ENCODE measurements around the gene MUSK. TPM values are rescaled to one million over a fixed set of nuclear protein-coding genes. Genes with fewer than 3 reads are reported as not detected.

The MUSK gene
- total RNA-seq, 1 donor from 2014 or later = not detected

DNA sequence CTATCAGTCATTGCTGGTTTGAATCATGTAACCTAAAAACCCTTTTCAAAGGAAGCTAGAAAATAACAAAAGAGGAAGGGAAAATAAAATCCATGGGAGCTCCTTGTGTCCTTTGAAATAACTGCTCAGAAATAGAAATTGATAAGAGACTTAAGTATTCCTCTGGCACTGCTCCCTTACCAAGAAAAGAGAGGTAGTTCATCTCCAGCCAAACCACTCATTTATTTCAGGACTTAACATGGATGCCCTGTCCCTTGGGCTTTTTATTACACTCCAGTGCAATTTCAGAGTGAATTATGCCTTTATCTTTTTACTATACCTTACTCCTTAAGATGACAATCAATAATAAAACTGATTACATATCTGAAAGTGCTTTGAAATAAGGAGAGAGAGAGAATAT lies 61.0 kb downstream of the MUSK start:
- Histone ChIP-seq H3K36me3 (no peaks in the 10 kb centered on the region), H3K9me3 (no peaks in the 10 kb centered on the region), H3K4me1 (no peaks in the 10 kb centered on the region), H3K27me3 (no peaks in the 10 kb centered on the region), H3K27ac (no peak overlapping the region), H3K4me3 (no peak overlapping the region)
- TF ChIP-seq POLR2AphosphoS5 (IDR thresholded peaks at IDR 0.05; ENCODE audit: insufficient read depth in 1 of 2, low read depth in 1 of 2) = no peak
- TF ChIP-seq, protein P1, sequence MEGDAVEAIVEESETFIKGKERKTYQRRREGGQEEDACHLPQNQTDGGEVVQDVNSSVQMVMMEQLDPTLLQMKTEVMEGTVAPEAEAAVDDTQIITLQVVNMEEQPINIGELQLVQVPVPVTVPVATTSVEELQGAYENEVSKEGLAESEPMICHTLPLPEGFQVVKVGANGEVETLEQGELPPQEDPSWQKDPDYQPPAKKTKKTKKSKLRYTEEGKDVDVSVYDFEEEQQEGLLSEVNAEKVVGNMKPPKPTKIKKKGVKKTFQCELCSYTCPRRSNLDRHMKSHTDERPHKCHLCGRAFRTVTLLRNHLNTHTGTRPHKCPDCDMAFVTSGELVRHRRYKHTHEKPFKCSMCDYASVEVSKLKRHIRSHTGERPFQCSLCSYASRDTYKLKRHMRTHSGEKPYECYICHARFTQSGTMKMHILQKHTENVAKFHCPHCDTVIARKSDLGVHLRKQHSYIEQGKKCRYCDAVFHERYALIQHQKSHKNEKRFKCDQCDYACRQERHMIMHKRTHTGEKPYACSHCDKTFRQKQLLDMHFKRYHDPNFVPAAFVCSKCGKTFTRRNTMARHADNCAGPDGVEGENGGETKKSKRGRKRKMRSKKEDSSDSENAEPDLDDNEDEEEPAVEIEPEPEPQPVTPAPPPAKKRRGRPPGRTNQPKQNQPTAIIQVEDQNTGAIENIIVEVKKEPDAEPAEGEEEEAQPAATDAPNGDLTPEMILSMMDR (IDR thresholded peaks at IDR 0.05) = no peak
- TF ChIP-seq POLR2A (IDR thresholded peaks at IDR 0.05) = no peak
- no peak for DNase-seq (ENCODE audit: extremely low spot score in 2 of 2)
- intact Hi-C loops (cut with DNase I) = no loop called here

DNA sequence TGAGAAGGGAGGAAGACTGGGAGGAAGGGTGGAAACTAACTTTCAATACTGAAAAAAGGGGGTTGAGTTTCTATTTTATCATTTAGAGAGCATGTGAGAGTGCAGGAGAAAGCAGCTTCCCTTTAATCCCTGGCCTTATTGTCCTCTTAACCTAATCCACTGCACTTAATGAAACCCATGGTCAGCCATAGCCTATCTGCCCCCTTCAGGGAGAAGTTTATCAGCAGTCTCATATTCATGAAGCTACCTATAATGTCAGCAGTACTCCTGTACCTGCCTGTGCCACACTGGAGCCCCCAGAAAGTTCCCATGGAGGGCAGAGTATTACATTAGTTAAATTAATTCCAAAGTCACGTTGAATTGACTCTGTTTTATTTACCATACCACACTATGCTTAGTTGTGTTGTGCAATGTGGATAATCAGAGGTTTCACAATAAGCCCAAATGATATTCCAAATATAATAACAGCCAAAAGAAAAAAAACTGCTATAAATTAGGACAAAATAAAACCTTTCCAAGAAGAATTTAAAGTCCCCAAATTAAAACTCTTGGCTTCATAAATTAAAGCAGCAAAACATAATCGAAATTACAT lies 62.9 kb downstream of the MUSK start:
- no peak for DNase-seq (ENCODE audit: extremely low spot score in 2 of 2)
- Histone ChIP-seq H3K9me3 (no peaks in the 10 kb centered on the region), H3K4me3 (no peak overlapping the region), H3K27me3 (no peaks in the 10 kb centered on the region), H3K4me1 (no peaks in the 10 kb centered on the region), H3K36me3 (no peaks in the 10 kb centered on the region), H3K27ac (peak overlapping the region; percentile 42)
- intact Hi-C loops (cut with DNase I) = no loop called here
- no peak for TF ChIP-seq POLR2A (IDR thresholded peaks at IDR 0.05)
- TF ChIP-seq POLR2AphosphoS5 (IDR thresholded peaks at IDR 0.05; ENCODE audit: insufficient read depth in 1 of 2, low read depth in 1 of 2) = peak in 1 of 2 donors; percentile 9

DNA sequence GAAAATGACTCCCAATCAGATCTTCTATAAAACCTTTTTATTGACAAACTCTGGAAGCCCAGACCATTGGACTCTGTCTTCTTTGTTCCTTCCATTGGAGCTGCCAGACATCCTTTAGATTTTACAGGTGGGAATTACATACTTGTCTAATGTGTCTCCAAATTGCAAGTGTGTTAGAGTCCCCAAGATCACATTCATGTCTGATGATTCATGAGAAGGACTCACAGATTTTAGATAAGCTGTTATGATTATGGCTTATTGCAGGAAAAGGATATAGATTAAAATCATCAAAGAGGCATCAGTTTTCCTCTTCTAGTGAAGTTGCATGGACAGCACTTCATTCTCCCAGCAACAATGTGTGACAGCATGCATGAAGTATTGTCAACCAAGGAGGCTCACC lies 70.4 kb downstream of the MUSK start:
- Histone ChIP-seq H3K27ac (no peak overlapping the region), H3K27me3 (no peaks in the 10 kb centered on the region), H3K9me3 (no peaks in the 10 kb centered on the region), H3K4me1 (peaks cover 15% of the 10 kb centered on the region), H3K4me3 (no peak overlapping the region), H3K36me3 (no peaks in the 10 kb centered on the region)
- TF ChIP-seq, protein P1 (IDR thresholded peaks at IDR 0.05) = no peak
- TF ChIP-seq POLR2A (IDR thresholded peaks at IDR 0.05) (no peak), POLR2AphosphoS5 (IDR thresholded peaks at IDR 0.05; ENCODE audit: insufficient read depth in 1 of 2, low read depth in 1 of 2) (no peak)
- intact Hi-C loops (cut with DNase I) = no loop called here
- DNase-seq (ENCODE audit: extremely low spot score in 2 of 2) = no peak

DNA sequence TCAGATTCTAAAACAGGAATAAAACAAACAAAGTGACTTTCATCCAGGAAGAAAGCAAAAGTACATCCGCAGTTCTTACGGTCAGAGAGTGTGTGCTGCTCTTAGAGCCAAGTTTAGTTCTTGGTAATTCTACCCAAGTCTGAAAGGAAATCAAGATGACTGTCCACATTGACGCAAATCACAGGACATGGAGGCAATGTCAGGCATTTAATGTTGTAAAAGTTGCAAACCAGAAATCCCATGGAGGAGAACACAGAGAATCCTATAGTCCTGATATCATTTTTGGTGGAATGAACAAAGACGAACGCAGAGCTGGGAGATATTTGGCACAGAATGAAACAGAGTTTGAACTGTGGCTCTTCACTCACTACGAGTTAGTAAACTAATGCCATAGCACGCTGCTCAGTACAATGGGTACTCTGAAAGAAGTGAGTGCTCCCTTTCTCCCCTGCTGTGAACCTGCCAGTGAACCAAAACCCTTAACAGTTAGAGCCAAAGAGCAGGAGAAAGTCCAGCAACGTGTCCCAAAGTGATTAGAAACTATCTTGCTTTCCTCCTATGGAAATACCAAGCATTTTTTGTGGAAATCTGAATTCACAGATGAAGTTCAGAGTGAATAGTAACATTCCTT lies 74.3 kb downstream of the MUSK start:
- Histone ChIP-seq H3K9me3 (no peaks in the 10 kb centered on the region), H3K4me1 (peaks cover 44% of the 10 kb centered on the region)

DNA sequence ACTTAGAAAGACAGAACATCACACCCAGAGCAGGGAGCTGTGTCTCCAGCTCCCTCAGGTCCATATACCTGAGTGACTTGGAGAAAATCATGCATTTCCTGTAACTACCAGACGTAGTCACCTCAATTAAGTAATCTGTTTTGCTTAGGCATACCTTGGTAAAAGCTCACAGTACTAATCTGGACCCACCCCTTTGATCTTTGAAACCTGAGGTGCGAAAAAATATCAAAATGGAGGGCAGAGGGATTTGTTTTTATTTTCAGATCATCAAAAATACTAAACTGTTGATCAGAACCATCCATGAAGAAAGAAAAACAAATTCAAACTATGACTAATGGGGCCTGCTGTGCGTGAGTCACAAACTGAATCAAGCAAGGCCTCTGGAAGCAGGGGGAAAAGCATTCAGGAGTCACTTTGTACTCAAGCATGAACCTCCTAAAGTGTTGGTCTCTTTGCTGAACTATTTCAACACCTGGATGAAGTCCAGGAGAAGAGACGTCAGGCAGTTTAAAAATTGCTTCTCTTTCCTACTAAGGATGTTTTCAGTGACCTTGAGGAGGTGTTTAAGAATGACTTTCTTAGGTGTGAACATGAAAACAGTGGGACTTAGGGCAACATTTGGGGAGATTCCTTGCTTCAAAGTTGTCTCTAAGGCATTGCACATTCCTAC lies 76.3 kb downstream of the MUSK start:
- Histone ChIP-seq H3K36me3 (no peaks in the 10 kb centered on the region), H3K27me3 (no peaks in the 10 kb centered on the region), H3K4me3 (no peak overlapping the region), H3K4me1 (peaks cover 44% of the 10 kb centered on the region), H3K9me3 (no peaks in the 10 kb centered on the region), H3K27ac (peak overlapping the region; percentile 90)
- intact Hi-C loops (cut with DNase I) = loop anchor here (5.0 kb wide), 1 partner anchor 98 kb away; no protein-coding TSS in a partner anchor
- DNase-seq (ENCODE audit: extremely low spot score in 2 of 2) = peak in 1 of 2 donors; percentile 93
- TF ChIP-seq POLR2AphosphoS5 (IDR thresholded peaks at IDR 0.05; ENCODE audit: insufficient read depth in 1 of 2, low read depth in 1 of 2) = peak; percentile 9 to 78
- TF ChIP-seq, protein P1 (IDR thresholded peaks at IDR 0.05) = no peak

More for the DNA sequence above, 74.3 kb downstream of the MUSK start:
- TF ChIP-seq POLR2AphosphoS5 (IDR thresholded peaks at IDR 0.05; ENCODE audit: insufficient read depth in 1 of 2, low read depth in 1 of 2) (no peak), POLR2A (IDR thresholded peaks at IDR 0.05) (no peak)
- TF ChIP-seq, protein P1 (IDR thresholded peaks at IDR 0.05) = no peak
- Histone ChIP-seq H3K27me3 (no peaks in the 10 kb centered on the region), H3K4me3 (peak overlapping the region in 1 of 2 donors; percentile 6), H3K27ac (peak overlapping the region; percentile 90), H3K36me3 (no peaks in the 10 kb centered on the region)
- no peak for DNase-seq (ENCODE audit: extremely low spot score in 2 of 2)
- intact Hi-C loops (cut with DNase I) = loop anchor here (1.0 to 5.0 kb wide), 2 partner anchors 43 to 96 kb away; no protein-coding TSS in a partner anchor
